NCI-H1694 treated with DMSO at 0.1 percent for 48 hours (cell line): ENCODE data around the gene RASGRF2.

Experiments
- DNase-seq: peaks from one replicate; lab custom pipeline; 2025; lab: John Stamatoyannopoulos, UW

Gene RASGRF2

DNA sequence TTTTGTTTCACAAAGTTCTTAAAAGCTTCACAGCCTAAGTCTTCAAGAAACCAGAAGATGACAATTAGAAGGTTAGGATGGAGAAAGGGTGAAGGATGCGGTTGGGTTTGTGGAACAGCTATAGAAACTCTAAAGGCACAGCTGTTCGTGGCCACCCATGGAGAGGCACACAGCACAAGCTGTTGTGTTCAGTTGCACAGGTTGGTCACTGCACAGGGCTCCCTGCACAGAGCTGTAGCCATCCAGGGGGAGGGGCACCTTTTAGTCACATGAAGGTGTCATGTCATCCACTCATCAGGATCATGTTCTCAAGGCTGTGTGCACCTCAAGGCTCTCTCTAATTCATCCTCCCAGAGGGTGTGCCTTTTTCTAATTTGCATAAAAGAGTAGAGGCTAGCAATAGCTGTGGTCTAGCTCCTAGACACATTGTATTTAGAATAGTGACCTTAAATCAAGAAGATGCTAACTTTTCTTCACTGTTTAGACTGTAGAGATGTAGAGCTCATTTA lies 5.0 kb upstream of the RASGRF2 start:
- DNase-seq = no peak

GRCh38 chr5:80956272-80956671 lies 3.9 kb upstream of the RASGRF2 start:
- no peak for DNase-seq

GRCh38 chr5:80957031-80957761 lies 3.0 kb upstream of the RASGRF2 start:
- no peak for DNase-seq

DNA sequence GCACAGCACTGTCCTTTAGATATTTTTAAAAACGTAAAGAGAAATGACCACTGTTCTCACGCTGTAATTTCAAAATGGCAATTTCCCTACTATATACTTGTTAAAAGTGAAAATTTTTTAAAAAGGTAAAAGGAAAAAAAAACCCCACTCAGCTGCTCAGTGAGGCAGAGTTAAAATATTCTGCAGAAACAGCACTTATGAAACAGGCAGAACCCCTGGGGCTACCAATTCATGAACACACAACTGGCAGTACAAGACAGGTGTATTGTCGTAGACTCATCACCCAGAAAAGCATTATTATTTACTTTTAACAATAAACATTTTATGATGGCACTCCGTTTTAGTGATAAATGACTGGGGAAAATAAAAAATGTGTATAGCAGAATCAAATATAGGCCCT lies 1.5 kb upstream of the RASGRF2 start:
- DNase-seq = no peak

DNA sequence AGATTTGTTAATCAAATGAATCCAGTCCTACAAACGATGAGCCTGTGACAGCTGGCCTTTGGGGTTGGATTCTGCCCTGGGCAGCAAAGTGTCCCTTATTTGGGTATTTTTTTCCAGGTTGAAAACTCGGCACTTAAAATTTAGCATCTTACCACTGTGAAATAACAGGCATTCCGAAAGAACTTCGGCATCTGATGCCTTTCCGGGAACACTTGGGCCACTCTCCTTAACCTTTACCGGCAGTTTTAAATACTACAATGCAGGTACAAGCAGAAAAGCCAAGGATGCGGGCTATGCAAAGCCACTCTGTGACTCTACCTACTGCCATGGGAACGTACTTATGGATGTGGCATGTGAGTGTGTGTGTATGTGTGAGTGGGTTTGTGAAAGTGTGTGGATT lies 1.0 kb upstream of the RASGRF2 start:
- DNase-seq = no peak

DNA sequence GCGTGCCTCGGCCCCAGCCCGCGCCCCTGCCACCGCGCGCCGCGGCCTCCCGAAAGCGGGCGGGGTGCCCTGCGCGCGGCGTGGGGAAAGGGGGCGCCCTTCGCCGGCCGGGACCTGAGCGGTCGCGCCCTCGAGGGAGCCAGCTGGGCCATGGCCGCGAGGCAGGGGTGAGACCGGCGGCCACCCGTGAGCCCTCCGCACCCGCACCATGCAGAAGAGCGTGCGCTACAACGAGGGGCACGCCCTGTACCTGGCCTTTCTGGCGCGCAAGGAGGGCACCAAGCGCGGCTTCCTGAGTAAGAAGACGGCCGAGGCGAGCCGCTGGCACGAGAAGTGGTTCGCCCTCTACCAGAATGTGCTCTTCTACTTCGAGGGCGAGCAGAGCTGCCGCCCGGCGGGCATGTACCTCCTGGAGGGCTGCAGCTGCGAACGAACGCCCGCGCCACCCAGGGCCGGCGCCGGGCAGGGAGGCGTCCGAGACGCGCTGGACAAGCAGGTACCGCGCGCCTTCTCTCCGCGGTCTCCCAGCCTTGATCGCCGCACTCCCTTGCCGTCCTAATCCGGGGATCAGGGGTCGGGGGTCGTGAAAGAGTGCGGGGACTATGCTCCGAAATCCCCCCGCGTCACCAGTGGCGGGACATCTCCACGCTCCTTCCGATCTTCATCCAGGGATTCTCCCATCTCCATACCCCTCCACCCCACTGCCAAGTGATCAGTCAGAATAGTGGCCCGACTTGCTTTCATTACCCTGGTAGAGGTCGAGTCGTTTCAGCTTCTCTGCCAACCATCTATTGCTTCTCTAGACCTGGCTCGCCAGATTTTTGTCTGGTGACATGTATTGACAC lies 590 bp downstream of the RASGRF2 start:
- no peak for DNase-seq

- no peak for DNase-seq
Measured at GRCh38 chr5:80961376-80962281, 1.5 kb downstream of the RASGRF2 start.

DNA sequence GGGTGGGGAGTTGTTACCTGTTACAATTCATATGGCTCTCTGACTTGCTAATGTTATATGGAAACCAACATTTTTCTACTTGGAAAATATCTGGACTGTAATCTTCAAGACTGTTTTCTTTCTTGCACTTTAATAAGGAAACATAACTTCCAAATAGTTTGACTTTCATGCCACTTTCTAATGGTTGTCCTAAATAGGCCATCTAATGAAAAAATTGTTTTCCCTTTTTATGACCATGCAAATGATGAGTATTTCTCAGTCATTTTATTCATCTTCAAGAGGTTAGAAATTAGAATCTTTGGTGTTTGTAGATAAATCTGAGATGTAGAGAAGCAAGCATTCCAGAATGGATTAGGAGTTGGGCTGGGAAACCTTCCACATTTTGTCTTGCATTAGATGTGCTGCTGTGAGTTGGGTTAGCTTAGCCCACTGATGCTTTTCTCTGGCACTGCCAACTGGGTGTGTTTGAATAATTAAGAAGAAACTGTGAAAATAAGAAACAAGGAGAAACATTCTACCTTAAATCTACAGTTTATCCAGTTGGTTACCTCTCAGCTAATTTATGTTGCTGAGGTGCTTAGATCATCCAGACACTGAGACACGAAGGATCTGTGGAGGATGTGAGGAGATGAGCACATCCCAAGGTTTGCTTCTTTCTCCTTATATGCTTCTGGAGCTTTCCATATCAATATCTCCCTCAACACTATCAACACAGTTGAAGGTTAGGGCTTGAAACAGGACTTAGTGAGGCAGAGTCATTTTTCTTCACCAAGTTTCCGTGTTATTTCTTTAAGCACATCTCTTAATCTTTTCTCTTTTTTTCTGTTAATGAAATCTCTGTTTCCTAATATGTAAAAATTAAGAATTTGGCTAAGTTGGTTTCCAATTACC lies 2.7 kb downstream of the RASGRF2 start:
- no peak for DNase-seq

- no peak for DNase-seq
Measured at GRCh38 chr5:80963521-80963895, 3.3 kb downstream of the RASGRF2 start.

- DNase-seq = no peak
Measured at GRCh38 chr5:80963966-80964481, 3.9 kb downstream of the RASGRF2 start.

DNA sequence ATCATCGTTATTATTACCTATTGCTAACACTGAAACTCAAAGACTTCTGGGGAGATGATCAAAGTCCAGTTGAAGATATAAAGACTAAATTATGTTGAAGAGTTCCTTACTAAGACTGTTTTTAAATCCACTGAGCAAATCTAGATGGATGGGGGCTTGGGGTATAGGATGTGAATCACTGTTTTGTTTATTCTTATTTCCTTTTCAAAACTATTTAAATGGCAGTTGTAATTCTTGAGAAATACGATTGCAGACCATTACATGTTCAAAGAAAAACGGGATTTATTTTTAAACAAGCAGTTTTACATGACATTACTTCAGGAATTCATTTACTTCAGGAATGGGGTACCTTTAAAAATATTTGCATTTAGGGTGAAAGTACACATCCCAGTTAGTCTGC lies 4.3 kb downstream of the RASGRF2 start:
- no peak for DNase-seq

DNA sequence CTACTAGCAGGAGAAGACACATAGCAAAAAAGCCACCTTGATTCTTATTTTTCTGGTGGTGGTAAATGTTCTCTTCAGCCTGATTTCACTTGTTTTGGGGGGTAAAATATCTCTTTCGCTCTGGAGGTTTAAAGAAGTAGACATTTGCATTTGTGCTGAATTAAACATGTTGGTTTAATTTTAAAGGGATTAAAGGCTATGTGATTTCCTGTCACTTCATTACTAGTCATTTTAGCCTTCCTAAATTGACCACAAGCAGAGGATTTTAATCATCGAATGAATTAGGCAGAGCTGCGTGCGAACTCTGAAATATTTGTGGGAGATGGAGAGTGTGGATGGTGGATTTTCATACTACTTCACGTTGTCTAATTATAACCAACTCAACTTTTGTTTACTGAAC lies 4.8 kb downstream of the RASGRF2 start:
- no peak for DNase-seq

GRCh38 chr5:80967500-80968181 lies 7.5 kb downstream of the RASGRF2 start:
- no peak for DNase-seq

- DNase-seq = no peak
Measured at GRCh38 chr5:80973027-80973426, 12.9 kb downstream of the RASGRF2 start.

DNA sequence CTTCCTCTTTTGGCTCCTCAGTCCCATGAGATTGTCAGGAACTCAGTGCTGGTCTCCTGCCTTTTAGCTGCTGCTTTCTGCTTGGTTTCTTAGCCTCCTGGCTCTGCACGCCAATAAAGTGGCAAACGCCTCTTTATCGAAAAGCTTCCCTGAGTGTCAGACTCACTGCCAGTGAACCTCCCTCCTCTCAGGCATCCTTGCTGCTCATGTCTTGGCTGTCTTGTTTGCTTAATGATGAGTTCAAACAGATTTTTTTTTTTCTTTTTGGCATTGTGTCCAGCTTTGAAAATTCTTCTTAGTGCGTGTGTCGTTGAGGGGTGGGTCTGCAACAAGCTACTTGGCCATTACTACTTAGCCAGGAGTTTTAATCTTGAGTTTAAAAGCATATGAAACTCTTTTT lies 14.9 kb downstream of the RASGRF2 start:
- DNase-seq = no peak

GRCh38 chr5:80976985-80977384 lies 16.8 kb downstream of the RASGRF2 start:
- no peak for DNase-seq

GRCh38 chr5:80977764-80978163 lies 17.6 kb downstream of the RASGRF2 start:
- DNase-seq = no peak

DNA sequence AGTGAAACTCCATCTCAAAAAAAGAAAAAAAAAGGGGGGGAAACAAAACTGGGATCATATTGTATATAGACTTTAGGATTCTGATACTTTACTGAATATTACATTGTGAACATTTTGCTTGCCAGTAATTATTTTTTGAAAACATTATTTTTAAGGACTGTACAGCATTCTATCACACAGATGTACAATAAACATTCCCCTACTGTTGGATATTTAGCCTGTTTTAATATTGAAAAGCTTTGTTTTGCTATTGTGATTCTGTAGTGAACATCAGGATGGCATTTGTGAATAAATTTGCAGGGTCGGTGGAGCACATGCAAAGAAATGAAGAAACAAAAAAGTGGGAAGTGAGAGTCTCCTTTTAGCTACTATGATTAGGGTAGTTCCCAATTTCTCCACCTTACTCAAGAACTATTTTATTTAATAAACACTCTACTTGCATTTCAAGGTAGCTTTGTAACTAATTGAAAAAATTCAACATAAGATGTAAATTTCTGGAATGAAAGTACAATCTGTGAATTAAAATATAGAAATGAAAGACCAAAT lies 18.7 kb downstream of the RASGRF2 start:
- no peak for DNase-seq

DNA sequence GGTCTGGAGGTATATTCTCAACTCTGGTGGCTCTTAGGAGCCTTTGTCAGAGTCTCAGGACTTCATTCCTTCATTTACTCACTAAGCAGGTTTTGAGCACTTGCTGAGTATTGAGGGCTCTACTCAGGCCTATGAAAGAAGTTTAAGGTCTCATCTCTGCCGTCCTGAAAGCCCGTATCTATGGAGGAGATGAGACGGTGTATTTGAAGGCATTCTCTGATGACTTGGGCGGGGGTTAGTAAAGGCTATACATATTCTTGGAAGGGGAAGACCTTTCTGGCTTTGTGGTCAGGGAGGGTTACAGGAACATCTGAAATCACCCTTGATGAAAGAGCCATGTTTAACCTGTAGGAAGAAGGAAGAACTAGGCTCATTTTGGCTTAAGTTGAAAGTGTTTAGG lies 21.9 kb downstream of the RASGRF2 start:
- no peak for DNase-seq

DNA sequence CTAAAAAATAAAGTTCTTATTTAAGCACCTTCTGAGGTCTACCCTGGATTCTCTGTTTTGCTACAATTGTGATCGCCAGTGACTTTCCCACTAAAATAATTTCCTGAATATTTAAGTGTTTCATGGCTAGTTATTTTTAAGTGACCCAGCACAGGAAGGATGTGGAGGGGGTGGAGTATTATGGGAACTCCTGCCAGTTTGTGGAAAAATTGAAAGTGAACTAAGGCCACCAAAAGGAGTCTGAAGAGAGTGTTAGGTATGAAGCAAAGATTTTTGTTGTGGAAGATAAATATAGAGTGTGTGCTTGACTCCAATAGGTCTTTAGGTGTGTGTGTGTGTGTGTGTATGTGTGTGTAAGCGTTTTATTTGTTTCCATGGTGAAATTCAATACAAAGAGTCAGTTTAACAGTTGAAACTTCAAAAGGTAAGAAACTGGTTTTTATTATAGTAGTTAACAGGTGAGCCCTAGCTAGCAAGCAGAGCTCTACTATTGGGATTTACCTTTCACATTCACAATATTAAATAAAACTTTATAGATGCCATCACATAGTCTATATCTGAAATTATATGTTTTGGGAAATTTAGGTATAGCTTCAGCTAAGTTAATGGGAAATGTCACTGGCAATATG lies 25.6 kb downstream of the RASGRF2 start:
- no peak for DNase-seq
